IMR-90 (cell line): ENCODE results near the gene SLC6A14. TPM values are rescaled to one million over a fixed set of nuclear protein-coding genes. Genes with fewer than 3 reads are reported as not detected.

Experiments
- ATAC-seq: fragments of 200-7000 bp; cut with Tn5 transposase; 2 replicates; pipeline ENCODE4 v1.9.1; 2020; ENCODE audit warnings: low read depth, mild to moderate bottlenecking, moderate library complexity
- BruUV-seq: library from RNA; stranded (reverse); fragments of 400-500 nt; replicated peaks from 2 replicates; lab custom pipeline; 2021; lab: Mats Ljungman, UMichigan
- CTCF ChIA-PET: fragments of 300-600 bp; formaldehyde crosslinking; extraction: SDS; loops from one replicate; lab custom pipeline; 2021; ENCODE audit warnings: antibody characterized with exemption; lab: Yijun Ruan, JAX
- POLR2A ChIA-PET: fragments of 300-600 bp; sonication (Branson Sonifier 250); formaldehyde crosslinking; loops from one replicate; lab custom pipeline; 2022; ENCODE audit warnings: antibody characterized with exemption; ENCODE audit not compliant: unreplicated experiment; lab: Charles Lee
- DNase-seq: peaks from one replicate; pipeline ENCODE4 v3.0.0; 2013
- H2AFZ ChIP-seq: replicated peaks from 2 replicates; pipeline ENCODE3; 2013; ENCODE audit warnings: low read length, mild to moderate bottlenecking; ENCODE audit not compliant: poor library complexity
- H2AK5ac ChIP-seq: 2 replicates; pipeline ENCODE4 v1.6.1; 2013; ENCODE audit warnings: low read depth, low read length, inconsistent platforms
- H2AK9ac ChIP-seq: replicated peaks from 2 replicates; pipeline ENCODE3; 2013; ENCODE audit warnings: mild to moderate bottlenecking, low read depth, low read length, moderate library complexity; ENCODE audit not compliant: poor library complexity
- H2BK120ac ChIP-seq: 2 replicates; pipeline ENCODE4 v1.6.1; 2013; ENCODE audit warnings: low read depth, low read length, inconsistent platforms
- H2BK15ac ChIP-seq: 3 replicates; pipeline ENCODE4 v1.6.1; 2013; ENCODE audit warnings: low read depth, low read length, inconsistent platforms
- H2BK20ac ChIP-seq: 2 replicates; pipeline ENCODE4 v1.6.1; 2013; ENCODE audit warnings: low read depth, mild to moderate bottlenecking, inconsistent platforms, low read length, moderate library complexity
- H2BK5ac ChIP-seq: 2 replicates; pipeline ENCODE4 v1.6.1; 2013; ENCODE audit warnings: mild to moderate bottlenecking, low read depth, low read length, inconsistent platforms; ENCODE audit not compliant: poor library complexity, severe bottlenecking
- H3K14ac ChIP-seq: replicated peaks from 2 replicates; pipeline ENCODE4 v1.6.1; 2013; ENCODE audit warnings: low read depth, low read length, inconsistent platforms
- H3K18ac ChIP-seq: 2 replicates; pipeline ENCODE4 v1.6.1; 2013; ENCODE audit warnings: low read depth, low read length, control low read depth
- H3K23ac ChIP-seq: 2 replicates; pipeline ENCODE4 v1.6.1; 2013; ENCODE audit warnings: low read depth, low read length, inconsistent platforms
- H3K27ac ChIP-seq: 2 replicates; pipeline ENCODE4 v1.5.1; 2013; ENCODE audit warnings: mild to moderate bottlenecking, control low read depth, low read length; ENCODE audit not compliant: insufficient read depth
- H3K27me3 ChIP-seq: 2 replicates; pipeline ENCODE4 v1.6.1; 2013; ENCODE audit warnings: low read length; ENCODE audit not compliant: control insufficient read depth, insufficient read depth
- H3K36me3 ChIP-seq: 2 replicates; pipeline ENCODE4 v1.6.1; 2013; ENCODE audit warnings: low read length, mixed read lengths; ENCODE audit not compliant: control insufficient read depth, insufficient read depth
- H3K4ac ChIP-seq: 2 replicates; pipeline ENCODE4 v1.6.1; 2013; ENCODE audit warnings: low read depth, low read length, inconsistent platforms
- H3K4me1 ChIP-seq: 2 replicates; pipeline ENCODE4 v1.6.1; 2013; ENCODE audit warnings: low read length, mixed read lengths; ENCODE audit not compliant: control insufficient read depth, insufficient read depth
- H3K4me2 ChIP-seq: 2 replicates; pipeline ENCODE4 v1.6.1; 2013; ENCODE audit warnings: low read depth, mild to moderate bottlenecking, control low read depth, low read length, moderate library complexity
- H3K4me3 ChIP-seq: 2 replicates; pipeline ENCODE4 v1.5.1; 2013; ENCODE audit warnings: low read depth, mild to moderate bottlenecking, control low read depth, low read length, moderate library complexity; ENCODE audit not compliant: insufficient read depth
- H3K56ac ChIP-seq: 2 replicates; pipeline ENCODE4 v1.6.1; 2013; ENCODE audit warnings: low read length, inconsistent platforms; ENCODE audit not compliant: insufficient read depth; ENCODE audit errors: extremely low read depth
- H3K79me1 ChIP-seq, 2 experiments: 2 replicates each; pipeline ENCODE4 v1.6.1; 2013; ENCODE audit warnings: low read length in 2 of 2, inconsistent platforms in 1 of 2, low read depth in 1 of 2
- H3K9ac ChIP-seq: 2 replicates; pipeline ENCODE4 v1.6.1; 2013; ENCODE audit warnings: low read depth, low read length, control low read depth
- H3K9me1 ChIP-seq: 2 replicates; pipeline ENCODE4 v1.6.1; 2013; ENCODE audit warnings: low read length, inconsistent platforms; ENCODE audit not compliant: insufficient read depth
- H3K9me3 ChIP-seq: 2 replicates; pipeline ENCODE4 v1.6.1; 2013; ENCODE audit warnings: low read length; ENCODE audit not compliant: control insufficient read depth, insufficient read depth
- H4K20me1 ChIP-seq: 2 replicates; pipeline ENCODE4 v1.6.1; 2013; ENCODE audit warnings: low read length, inconsistent platforms; ENCODE audit not compliant: insufficient read depth
- H4K5ac ChIP-seq: 2 replicates; pipeline ENCODE4 v1.6.1; 2013; ENCODE audit warnings: mild to moderate bottlenecking, low read depth, low read length, control low read depth
- H4K8ac ChIP-seq, 2 experiments: 2 replicates each; pipeline ENCODE4 v1.6.1; 2013; ENCODE audit warnings: low read depth in 2 of 2, low read length in 2 of 2, control low read depth in 1 of 2, inconsistent platforms in 1 of 2
- H4K91ac ChIP-seq: 2 replicates; pipeline ENCODE4 v1.6.1; 2013; ENCODE audit warnings: low read depth, low read length, inconsistent platforms; ENCODE audit not compliant: insufficient read depth
- MAFK ChIP-seq: IDR thresholded peaks from 2 replicates; pipeline ENCODE4 v1.6.1; 2012; ENCODE audit warnings: low read depth, low read length, improper control_type of control experiment
- POLR2A ChIP-seq: IDR thresholded peaks from 2 replicates; pipeline ENCODE4 v1.6.1; 2012; ENCODE audit warnings: mild to moderate bottlenecking, low read depth, low read length
- RAD21 ChIP-seq: IDR thresholded peaks from 2 replicates; pipeline ENCODE4 v1.6.1; 2012; ENCODE audit warnings: low read length, improper control_type of control experiment
- WGBS, 2 experiments: methylation state at CpG; one replicate each; pipeline versions ENCODE4 v1.1.5 to v1.1.7; 2013; ENCODE audit warnings: missing lambda C conversion rate in 2 of 2; ENCODE audit not compliant: insufficient read length in 1 of 2; ENCODE audit errors: extremely low coverage in 2 of 2; 5-methylcytosine and 5-hydroxymethylcytosine counted together
- dilution Hi-C: fragments of 300-500 bp; cut with HindIII; formaldehyde crosslinking; loops from one replicate; pipeline ENCODE4 v1.14.3; 2018; ENCODE audit warnings: low sequenced_read_pairs; ENCODE audit not compliant: unreplicated experiment
- in situ Hi-C: fragments of 300-500 bp; cut with MboI; formaldehyde crosslinking; loops from 3 replicates; pipeline ENCODE4 v1.14.3; 2019; ENCODE audit warnings: low sequenced_read_pairs, inconsistent platforms, mixed read lengths
- intact Hi-C: fragments of 100-400 bp; cut with micrococcal nuclease; formaldehyde crosslinking; loops from 2 replicates; pipeline ENCODE4 v1.10.0; 2022
- polyA plus RNA-seq, 3 experiments: library from polyadenylated mRNA; depleted of rRNA; stranded (reverse); fragments of >200 nt; gene quantifications; 2 replicates each; pipeline ENCODE4 v1.2.3, GENCODE V29; 2012; ENCODE audit warnings: low replicate concordance in 1 of 3
- total RNA-seq: library from RNA; depleted of rRNA; stranded (reverse); fragments of >200 nt; gene quantifications from 2 replicates; pipeline ENCODE4 v1.2.3, GENCODE V29; 2012
- TF ChIP-seq, protein P1 (sequence below): fragments of 150-350 bp; IDR thresholded peaks from 2 replicates; pipeline ENCODE4 v1.6.1; 2017; ENCODE audit warnings: mild to moderate bottlenecking, antibody characterized with exemption, low read length, low read depth
- TF ChIP-seq, protein P2 (sequence below): fragments of 150-350 bp; IDR thresholded peaks from 2 replicates; pipeline ENCODE4 v1.6.1; 2016; ENCODE audit warnings: low read depth, mild to moderate bottlenecking, low read length, moderate library complexity, borderline replicate concordance

SLC6A14 gene
- total and polyA plus RNA-seq, 2 of the 4 experiments (the other 2 are of a cell fraction) = not detected

DNA sequence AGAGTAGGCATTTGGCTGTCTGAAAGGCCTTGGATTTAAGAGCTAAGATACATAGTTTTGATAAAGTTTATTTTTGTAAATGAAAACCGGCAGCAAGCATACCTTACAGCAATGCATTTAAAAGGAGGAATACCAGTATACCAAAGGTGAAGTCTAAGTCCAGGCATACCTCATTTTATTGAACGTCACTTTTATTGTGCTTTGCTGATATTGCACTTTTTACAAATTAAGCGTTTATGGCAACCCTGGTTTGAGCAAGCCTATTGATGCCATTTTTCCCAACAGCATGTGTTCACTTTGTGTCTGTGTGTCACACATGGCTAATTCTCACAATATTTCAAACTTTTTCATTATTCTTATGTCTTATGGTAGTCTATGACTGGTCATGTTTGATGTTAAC, 8.4 kb upstream of the SLC6A14 start:
- Histone ChIP-seq H2BK120ac (no peak overlapping the region), H3K4ac (no peak overlapping the region), H3K9me3 (no peaks in the 10 kb centered on the region), H3K27me3 (no peaks in the 10 kb centered on the region), H3K27ac (no peak overlapping the region), H3K23ac (no peak overlapping the region), H4K91ac (no peak overlapping the region), H2AK5ac (no peak overlapping the region), H4K8ac (no peak overlapping the region), H3K79me1 (no peaks in the 10 kb centered on the region), H3K9me1 (no peaks in the 10 kb centered on the region), H2BK20ac (no peak overlapping the region), H2BK15ac (no peak overlapping the region), H3K4me3 (no peak overlapping the region), H3K56ac (no peak overlapping the region), H2BK5ac (no peak overlapping the region), H2AK9ac (no peak overlapping the region), H4K20me1 (no peaks in the 10 kb centered on the region), H3K36me3 (no peaks in the 10 kb centered on the region), H3K18ac (no peak overlapping the region), H3K14ac (no peak overlapping the region), H3K4me1 (no peaks in the 10 kb centered on the region), H2AFZ (no peak overlapping the region), H4K5ac (no peak overlapping the region), H3K4me2 (no peak overlapping the region), H3K9ac (no peak overlapping the region)
- ATAC-seq (no peak), DNase-seq (no peak)
- in situ Hi-C loops = no loop called here
- TF ChIP-seq MAFK (peak; percentile 79), RAD21 (no peak), POLR2A (no peak)
- TF ChIP-seq, protein P1, sequence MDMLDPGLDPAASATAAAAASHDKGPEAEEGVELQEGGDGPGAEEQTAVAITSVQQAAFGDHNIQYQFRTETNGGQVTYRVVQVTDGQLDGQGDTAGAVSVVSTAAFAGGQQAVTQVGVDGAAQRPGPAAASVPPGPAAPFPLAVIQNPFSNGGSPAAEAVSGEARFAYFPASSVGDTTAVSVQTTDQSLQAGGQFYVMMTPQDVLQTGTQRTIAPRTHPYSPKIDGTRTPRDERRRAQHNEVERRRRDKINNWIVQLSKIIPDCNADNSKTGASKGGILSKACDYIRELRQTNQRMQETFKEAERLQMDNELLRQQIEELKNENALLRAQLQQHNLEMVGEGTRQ = no peak
- TF ChIP-seq, protein P2, sequence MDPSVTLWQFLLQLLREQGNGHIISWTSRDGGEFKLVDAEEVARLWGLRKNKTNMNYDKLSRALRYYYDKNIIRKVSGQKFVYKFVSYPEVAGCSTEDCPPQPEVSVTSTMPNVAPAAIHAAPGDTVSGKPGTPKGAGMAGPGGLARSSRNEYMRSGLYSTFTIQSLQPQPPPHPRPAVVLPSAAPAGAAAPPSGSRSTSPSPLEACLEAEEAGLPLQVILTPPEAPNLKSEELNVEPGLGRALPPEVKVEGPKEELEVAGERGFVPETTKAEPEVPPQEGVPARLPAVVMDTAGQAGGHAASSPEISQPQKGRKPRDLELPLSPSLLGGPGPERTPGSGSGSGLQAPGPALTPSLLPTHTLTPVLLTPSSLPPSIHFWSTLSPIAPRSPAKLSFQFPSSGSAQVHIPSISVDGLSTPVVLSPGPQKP = no peak
- dilution Hi-C loops = no loop called here
- WGBS, 2 experiments = no CpG with 5 or more reads among the region's 3 CpGs
- POLR2A ChIA-PET = no interaction called here
- CTCF ChIA-PET = no interaction called here
- BruUV-seq = no TSS peak
- intact Hi-C loops = no loop called here
